A172 (cell line): Measurements from ENCODE around the gene CEP162. TPM values are rescaled to one million over a fixed set of nuclear protein-coding genes. Genes with fewer than 3 reads are reported as not detected.
"Not testable (repeated sequence)": the region's sequence is repeated elsewhere in the genome, so short reads cannot be mapped to it uniquely, and the experiment has no call there.

Experiments used
- DNase-seq: peaks from one replicate; pipeline ENCODE4 v3.0.0-alpha.2; 2015; ENCODE audit warnings: low spot score
- total RNA-seq: library from RNA; depleted of rRNA; stranded (reverse); fragments of >200 nt; shearing (Covaris generic); gene quantifications from 2 replicates; pipeline ENCODE4 v1.2.3, GENCODE V29; 2014

Gene CEP162
- total RNA-seq, 1 experiment from 2014 or later = 19.5 TPM

DNA sequence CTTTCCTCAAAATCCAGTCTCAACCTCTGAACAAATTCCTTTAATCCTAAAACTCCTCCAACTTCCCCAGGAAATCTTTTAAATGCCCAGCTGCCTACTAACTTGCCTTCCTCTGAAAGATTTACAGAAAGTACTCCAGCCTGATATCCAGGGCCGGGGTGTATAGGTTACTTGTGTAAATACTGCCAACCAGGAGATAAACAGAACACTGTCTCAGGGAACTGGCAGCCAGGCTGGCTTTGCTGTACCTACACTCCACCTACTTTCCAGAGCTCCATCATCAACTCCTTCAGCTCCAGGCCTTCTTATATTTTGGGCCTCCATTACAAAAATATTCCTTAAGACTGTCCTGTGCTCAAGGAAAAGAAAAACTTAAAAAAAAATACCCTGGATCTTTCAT, 85.9 kb downstream of the CEP162 start:
- DNase-seq = no peak

DNA sequence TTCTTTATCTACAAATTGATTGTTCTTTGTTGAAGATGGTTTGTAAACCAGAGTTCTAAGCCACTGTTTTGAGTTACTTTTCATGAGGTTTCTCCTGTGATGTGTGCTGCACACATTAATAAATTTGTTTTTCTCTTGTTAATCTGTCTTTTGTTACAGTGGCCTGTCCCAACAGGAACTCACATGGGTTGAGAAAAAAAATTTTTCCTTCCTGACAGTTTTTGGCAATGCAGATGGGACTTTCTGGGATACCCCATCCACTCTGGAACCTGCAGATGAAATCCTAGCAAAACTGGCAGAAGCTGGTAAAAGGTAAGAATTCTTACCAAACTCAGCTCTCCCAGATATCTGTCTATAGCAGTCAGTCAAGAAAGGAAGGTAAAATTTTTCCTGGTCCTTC, 88.1 kb downstream of the CEP162 start:
- no peak for DNase-seq

DNA sequence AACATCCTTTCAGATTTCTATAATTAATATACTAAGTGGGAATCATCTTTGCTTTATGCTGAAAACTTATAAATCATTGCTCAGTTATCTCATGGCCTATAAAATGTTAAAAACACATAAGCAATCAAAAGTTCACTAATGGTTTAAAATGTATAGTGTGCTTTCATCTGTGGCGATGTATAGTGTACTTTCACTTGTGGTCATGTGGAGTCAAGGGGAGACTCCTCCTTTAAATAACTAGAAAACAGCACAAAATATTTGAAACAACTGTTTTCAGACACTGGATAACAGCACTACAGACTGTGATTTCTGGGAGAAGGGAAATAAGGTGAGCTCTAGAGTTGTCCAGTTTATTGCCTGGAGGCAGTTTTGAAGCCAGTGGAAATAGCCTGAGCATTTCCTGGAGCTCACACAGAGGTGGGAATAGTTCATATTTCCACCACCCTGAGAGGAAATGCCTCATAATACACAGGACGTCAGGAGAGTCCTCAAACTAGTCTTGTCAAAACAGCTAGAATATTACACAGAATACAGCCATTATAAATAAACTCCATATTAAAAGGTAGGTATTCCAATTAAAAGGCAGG, 89.4 kb downstream of the CEP162 start:
- peak; percentile 0 for DNase-seq

DNA sequence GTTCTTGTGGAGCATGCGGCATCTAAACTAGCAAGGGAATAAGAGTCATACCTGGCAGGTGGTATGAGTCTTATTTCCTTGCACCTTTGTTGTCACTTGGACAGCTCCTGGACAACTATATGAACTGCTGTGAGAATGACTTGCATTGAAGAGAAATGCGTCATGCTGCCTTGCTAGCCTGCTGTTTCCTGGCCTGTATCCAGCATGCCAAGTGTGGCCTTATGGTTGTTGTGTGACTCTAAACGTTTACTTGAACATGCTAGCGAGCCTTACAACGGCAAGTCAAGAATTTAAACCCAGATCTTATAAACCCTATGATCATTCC, 90.4 kb downstream of the CEP162 start:
- DNase-seq = no peak

DNA sequence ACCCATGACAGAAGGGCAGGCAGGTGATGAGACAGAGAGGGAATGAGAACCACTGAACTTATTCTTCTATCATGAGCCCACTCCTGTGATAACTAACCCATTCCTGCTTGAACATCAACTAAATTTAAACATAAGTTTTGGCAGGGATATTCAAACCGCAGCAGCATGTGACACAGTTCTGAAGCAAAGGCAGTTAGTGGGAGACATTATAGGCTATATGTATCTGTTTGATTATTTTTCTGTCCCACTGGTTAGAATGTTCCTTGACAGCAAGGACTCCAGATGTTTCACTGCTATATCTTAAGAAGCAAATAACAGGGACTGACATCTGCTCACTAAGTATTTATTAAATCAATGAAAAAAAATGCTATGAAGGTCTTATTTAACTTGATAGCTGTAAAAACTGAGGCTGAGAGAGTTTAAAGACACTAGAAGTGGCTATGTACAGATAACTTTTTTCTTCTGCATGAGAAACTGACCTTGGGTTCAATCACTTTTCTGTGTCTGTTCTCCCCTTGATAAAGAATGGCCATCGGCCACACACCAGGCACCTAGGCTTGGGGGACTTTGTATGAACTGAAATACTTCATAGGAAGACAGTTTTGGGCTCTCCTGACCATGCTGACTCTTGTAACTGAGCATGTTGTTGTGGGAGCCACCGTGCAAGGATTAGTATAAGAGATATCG, 90.9 kb downstream of the CEP162 start:
- DNase-seq = no peak

DNA sequence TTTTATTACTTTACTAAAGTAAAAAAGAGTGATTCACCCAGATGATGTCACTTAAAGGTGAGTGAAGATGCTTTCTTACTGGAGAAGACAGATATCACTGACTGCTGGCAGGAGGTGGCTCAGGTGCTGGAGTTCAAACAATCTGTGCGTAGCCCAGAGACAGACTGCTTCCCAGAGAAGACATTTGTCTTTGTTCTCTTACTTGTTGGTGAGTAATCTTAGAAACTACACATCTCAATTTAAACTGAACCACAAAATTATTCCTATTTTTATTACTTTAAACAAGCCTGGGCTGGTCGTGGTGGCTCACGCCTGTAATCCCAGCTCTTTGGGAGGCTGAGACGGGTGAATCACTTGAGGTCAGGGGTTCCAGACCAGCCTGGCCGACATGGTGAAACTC, 92.2 kb downstream of the CEP162 start:
- no peak for DNase-seq

DNA sequence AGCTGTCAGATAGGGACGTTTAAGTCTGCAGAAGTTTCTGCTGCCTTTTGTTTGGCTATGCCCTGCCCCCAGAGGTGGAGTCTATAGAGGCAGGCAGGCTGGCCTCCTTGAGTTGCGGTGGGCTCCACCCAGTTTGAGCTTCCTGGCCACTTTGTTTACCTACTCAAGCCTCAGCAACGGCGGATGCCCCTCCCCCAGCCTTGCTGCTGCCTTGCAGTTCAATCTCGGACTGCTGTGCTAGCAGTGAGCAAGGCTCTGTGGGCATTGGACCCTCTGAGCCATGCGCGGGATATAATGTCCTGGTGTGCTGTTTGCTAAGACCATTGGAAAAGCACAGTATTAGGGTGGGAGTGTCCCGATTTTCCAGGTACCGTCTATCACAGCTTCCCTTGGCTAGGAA, 94.1 kb downstream of the CEP162 start:
- DNase-seq = not testable (repeated sequence)

DNA sequence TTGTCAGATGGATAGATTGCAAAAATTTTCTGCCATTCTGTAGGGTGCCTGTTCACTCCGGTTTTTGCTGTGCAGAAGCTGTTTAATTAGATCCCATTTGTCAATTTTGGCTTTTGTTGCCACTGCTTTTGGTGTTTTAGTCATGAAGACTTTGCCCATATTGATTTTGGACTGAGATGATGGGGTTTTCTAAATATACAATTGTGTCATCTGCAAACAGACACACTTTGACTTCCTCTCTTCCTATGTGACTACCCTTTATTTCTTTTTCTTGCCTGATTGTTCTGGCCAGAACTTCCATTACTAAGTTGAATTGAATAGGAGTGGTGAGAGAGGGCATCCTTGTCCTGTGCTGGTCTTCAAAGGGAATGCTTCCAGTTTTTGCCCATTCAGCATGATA, 97.9 kb downstream of the CEP162 start:
- not testable (repeated sequence) for DNase-seq

DNA sequence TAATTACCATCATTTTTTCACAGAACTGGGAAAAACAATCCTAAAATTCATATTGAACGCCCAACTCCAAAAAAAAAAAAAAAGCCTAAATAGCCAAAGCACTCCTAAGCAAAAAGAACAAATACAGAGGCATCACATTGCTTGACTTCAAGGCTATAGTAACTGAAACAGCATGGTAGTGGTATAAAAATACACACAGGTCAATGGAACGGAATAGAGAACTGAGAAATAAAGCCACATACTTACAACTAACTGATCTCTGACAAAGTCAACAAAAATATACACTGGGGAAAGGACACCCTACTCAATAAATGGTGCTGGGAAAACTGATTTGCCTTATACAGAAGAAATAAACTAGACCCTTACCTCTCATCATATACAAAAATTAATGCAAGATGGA, 104.3 kb downstream of the CEP162 start:
- DNase-seq = no peak

DNA sequence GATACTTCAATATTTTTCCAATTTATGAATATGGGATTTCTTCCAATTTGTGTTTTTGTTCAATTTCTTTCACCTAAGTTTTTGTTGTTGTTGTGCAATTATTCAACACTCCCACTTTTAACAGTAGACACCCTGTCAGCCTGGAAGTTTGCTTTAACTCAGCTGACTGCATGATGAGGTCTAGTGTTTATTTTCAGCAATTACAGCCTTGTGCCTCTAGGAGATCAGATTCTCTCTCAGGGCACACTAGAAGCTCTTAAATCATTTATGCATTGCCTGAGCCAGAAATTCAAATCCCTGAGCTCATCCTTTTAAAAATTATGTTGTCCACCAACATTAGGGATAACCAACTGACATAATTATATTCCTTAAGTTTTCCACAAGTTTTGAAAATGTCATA, 108.2 kb downstream of the CEP162 start:
- no peak for DNase-seq

DNA sequence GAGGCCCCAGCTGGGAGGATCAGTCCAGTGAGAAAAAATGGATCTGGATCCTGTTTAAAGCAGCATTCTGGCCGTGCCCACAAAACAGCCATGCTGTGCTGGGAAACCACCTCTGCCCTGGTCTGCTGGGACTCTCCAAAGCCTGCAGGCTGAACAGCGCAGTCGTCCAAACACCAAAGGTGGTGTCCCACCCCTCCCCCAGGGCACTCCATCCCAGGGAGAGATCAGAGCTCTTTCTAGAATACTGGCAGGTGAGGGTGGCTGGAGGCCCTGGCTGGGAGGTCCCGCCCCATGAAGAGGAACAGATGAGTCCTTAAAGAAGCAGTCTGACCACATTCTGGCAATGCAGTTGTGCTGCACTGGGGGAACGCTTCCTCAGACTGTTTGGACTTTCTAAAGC, 109.3 kb downstream of the CEP162 start:
- DNase-seq = no peak

DNA sequence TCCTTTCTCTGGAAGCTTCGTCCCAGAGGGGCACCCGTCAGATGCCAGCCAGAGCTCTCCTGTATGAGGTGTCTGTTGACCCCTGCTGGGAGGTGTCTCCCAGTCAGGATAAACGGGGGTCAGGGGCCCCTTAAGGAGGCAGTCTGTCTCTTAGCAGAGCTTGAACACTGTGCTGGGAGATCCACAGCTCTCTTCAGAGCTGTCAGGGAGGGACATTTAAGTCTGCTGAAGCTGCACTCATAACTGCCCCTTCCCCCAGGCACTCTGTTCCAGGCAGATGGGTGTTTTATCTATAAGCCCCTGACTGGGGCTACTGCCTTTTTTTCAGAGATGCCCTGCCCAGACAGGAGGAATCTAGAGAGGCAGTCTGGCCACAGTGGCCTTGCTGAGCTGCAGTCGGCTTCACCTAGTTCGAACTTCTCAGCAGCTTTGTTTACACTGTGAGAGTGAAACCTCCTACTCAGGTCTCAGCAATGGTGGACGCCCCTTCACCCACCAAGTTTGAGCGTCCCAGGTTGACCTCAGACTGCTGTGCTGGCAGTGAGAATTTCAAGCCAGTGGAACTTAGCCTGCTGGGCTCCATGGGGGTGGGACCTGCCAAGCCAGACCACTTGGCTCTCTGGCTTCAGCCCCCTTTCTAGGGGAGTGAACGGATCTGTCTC, 112.4 kb downstream of the CEP162 start:
- not testable (repeated sequence) for DNase-seq

DNA sequence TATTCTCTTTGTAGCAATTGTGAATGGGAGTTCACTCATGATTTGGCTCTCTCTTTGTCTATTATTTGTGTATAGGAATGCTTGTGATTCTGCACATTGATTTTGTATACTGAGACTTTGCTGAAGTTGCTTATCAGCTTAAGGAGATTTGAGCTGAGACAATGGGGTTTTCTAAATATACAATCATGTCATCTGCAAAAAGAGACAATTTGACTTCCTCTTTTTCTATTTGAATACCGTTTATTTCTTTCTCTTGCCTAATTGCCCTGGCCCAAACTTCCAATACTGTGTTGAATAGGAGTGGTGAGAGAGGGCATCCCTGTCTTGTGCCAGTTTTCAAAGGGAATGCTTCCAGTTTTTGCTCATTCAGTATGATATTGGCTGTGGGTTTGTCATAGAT, 116.1 kb downstream of the CEP162 start:
- not testable (repeated sequence) for DNase-seq

DNA sequence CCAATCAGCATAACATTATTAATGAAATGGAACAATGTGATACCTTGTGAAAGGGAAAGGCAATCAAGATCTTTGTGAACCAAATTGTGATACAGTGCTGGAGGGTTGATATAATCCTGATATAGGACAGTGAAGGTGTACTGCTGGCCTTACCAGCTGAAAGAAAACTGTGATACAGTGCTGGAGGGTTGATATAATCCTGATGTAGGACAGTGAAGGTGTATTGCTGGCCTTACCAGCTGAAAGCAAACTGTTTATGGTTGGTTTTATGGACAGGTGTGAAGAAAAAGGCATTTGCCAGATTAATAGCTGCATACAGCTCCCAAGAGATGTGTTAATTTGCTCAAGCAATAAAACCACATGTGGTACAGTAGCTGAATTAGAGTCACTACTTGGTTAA, 119.9 kb downstream of the CEP162 start:
- no peak for DNase-seq

DNA sequence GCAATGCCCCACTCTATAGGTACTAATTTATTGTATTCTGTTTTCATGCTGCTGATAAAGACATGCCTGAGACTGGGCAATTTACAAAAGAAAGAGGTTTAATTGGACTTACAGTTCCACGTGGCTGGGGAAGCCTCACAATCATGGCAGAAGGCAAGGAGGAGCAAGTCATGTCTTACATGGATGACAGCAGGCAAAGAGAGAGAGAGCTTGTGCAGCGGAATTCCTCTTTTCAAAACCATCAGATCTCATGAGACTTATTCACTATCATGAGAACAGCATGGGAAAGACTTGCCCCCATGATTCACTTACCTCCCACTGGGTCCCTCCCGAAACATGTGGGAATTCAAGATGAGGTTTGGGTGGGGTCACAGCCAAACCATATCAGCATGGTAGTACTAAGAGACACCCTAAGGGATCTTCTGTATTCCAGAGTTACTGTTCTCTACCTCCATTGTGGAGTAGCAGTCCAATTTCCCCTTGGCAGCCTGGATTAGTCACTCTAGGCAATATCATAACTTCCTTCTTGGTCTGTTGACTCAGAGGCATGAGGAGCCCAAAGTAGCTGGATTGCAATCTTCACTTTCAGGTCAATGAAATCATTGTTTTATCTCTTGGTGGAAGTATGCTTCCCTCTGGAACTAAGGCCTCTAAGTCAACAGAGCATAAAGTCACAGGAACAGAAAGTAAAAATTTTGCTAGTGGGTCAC, 122.1 kb downstream of the CEP162 start:
- peak; percentile 5 for DNase-seq

DNA sequence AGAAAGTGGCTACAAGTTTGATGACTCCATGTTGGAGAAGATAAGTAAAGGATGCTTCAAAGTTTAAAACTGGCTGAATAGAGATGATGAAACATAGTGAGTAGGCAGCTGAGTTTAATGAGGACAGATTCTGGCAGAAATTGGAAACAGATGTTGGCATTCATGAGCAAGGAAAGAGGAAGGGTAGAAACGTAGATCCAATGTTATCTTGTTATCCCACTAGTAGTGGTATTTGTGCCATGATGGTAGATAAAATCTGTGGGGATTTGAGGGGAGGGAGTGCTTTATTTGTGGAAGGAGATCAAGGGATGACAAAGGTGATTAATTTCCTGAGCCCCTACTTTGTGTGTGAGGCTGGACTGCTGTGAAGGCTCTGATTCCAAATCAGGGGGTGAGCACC, 124.4 kb downstream of the CEP162 start:
- no peak for DNase-seq

DNA sequence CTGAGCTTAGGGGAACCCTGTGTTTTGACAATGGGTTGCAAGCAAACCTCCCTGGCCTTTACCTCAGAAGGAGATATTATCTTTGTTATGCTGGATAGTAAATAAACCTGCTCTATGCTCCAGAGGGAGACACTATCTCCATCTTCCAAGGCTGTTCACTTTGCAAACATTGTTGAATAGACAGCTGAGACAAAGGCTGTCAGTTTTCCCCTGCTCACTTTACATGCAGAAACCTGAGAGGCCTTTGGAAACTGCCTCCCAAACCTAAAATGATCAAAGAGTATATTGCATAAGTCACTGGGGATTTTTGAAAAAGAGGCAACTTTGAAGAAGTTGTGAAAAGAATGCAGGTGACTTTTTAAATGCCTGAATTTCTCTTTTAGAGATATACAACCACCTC, 132.3 kb downstream of the CEP162 start:
- DNase-seq = no peak

DNA sequence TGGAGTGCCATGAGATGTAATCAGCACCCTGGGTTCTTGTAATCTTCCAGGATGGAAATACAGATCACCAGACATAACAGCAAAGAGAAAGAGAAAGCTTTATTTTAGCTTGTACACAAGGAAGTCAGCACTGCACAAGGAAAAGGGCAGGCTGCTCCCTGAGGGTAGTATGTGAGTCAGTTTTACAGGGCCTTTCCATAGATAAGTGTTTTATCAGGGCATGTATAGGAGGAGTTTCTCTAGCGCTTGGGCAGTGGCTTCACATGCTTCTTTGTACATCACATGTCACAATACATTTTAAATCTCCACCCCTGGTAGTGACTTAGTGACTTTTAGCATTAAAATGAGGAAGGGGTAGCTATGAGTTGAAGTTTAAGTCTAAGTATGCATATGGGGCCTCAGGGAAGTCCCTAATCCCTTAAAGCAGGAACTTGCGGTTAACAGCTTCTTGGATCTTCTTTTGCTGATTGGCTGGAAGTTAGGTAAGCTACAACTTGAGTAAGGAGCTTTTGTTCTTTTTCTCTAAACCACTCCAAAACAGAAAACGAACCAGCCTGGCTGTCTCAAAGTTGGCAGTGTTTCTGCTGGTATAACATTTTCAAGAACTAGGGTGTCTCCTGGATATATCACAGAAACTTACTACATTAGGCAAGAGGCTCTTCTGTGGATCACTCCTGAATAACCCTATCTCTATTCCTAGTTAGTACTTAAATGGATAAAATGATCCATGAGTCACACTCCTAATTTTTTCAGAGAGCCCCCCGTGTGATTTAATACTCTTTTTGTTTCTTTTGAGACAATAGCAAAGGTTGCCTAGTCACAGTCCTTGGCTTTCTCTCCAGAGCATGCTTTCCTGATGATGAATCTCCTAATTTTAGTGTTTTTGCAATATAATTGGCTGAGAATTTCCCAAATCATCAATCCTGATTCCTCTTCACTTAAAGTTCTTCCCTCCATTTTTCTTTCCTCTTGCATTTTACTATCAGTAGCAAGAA, 133.7 kb downstream of the CEP162 start:
- no peak for DNase-seq

DNA sequence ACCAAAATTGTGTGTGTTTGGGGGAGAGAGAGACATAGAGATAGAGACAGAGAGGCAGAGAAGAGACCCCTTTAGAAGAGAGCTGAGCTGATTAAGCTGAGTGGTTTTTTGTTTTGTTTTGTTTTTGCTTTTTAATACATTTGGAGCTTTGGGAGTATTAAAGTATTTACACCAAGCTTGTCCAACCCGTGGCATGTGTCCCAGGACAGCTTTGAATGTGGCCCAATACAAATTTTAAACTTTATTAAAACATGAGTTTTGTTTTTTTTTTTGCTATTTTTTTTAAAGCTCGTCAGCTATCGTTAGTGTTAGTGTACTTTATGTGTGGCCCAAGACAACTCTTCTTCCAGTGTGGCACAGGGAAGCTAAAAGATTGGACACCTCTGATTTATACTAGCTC, 137.9 kb downstream of the CEP162 start:
- no peak for DNase-seq

DNA sequence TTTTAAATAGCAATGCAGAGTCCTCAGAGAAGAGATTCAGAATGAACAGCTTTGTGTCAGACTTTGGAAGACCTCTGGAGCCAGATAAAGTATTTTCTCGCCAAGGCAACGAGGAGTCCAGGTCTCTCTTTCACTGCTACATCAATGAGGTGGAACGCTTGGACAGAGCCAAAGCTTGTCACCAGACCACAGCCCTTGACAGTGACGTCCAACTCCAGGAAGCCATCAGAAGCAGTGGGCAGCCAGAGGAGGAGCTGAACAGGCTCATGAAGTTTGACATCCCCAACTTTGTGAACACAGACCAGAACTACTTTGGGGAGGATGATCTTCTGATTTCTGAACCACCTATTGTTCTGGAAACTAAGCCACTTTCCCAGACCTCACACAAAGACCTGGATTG, 138.4 kb downstream of the CEP162 start:
- no peak for DNase-seq

DNA sequence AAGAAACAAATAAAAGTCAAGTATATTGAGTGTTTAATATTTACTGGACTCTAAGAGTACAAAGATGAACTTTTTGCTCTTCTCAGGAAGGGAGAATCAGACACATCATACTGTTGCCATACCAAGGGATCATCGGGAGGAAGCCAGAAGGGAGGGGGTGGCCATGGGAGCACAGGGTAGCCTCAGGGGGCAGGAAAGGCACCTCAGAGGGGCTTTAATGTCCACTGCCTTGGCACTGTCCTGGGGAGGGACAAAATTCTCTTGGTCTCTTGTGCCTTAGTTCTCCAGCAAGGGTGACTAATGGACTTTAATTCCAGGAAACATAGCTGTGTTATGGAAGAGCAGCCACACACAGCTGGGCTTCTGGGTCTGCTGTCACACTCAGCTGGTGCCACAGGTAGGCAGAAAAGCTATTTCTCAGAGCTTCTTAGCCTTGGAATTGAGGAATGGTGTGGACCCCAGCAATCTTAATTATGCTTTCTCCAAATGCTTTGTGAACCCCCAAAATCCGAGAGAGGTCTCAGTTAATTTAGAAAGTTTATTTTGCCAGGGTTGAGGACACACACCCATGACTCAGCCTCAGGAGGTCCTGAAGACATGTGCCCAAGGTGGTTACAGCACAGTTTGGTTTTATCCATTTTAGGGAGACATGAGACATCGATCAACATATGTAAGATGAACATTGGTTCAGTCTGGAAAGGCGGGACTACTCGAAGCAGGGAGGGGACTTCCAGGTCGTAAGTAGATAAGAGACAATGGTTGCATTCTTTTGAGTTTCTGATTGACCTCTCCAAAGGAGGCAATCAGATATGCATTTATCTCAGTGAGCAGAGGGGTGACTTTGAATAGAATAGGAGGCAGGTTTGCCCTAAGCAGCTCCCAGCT, 140.7 kb downstream of the CEP162 start:
- DNase-seq = no peak
